Lower lobe of right lung (tissue), 2 donors: ENCODE data around the gene IFT122. TPM values are rescaled to one million over a fixed set of nuclear protein-coding genes. Genes with fewer than 3 reads are reported as not detected.
A peak's percentile ranks its signal among the peaks of the same experiment; 100 is the strongest.
"Not testable (repeated sequence)": the region's sequence is repeated elsewhere in the genome, so short reads cannot be mapped to it uniquely, and the experiment has no call there.

Source experiments
- ATAC-seq, 2 donors: fragments of 200-7000 bp; cut with Tn5 transposase; one replicate each; pipeline ENCODE4 v1.9.1; 2020 to 2022; ENCODE audit warnings: mild to moderate bottlenecking in 2 of 2, moderate library complexity in 2 of 2
- DNase-seq: peaks from one replicate; pipeline ENCODE4 v3.0.0-alpha.2; 2020
- H3K27ac ChIP-seq: fragments of 200-600 bp; one replicate; pipeline ENCODE4 v1.8.0; 2022
- H3K27me3 ChIP-seq: fragments of 200-600 bp; one replicate; pipeline ENCODE4 v1.8.0; 2022; ENCODE audit warnings: low read depth
- H3K36me3 ChIP-seq: fragments of 200-600 bp; one replicate; pipeline ENCODE4 v1.8.0; 2022; ENCODE audit warnings: mild to moderate bottlenecking
- H3K4me1 ChIP-seq: fragments of 200-600 bp; one replicate; pipeline ENCODE4 v1.8.0; 2022
- H3K4me3 ChIP-seq: fragments of 200-600 bp; one replicate; pipeline ENCODE4 v1.8.0; 2022; ENCODE audit warnings: mild to moderate bottlenecking
- H3K9me3 ChIP-seq: fragments of 200-600 bp; one replicate; pipeline ENCODE4 v1.8.0; 2022
- intact Hi-C: fragments of 100-400 bp; cut with DNase I; formaldehyde crosslinking; loops from one replicate; pipeline ENCODE4 v1.11.0; 2022
- total RNA-seq: library from RNA; stranded (reverse); fragmentation: NEBNext Ultra II Directional; extraction: Animal tissue kit (Norgen Biotek cat#: 25700); gene quantifications from one replicate; pipeline ENCODE4 v1.2.1, GENCODE V29; 2021
- TF ChIP-seq, protein P1 (sequence below): fragments of 200-600 bp; IDR thresholded peaks from one replicate; pipeline ENCODE4 v1.8.0; 2022; ENCODE audit warnings: antibody characterized with exemption, mild to moderate bottlenecking
- donor health status: DM: no; HTN: yes; CAD: no; lungs with severe emphysema.

Gene IFT122
- total RNA-seq, 1 donor from 2014 or later, result 29.9 TPM

DNA sequence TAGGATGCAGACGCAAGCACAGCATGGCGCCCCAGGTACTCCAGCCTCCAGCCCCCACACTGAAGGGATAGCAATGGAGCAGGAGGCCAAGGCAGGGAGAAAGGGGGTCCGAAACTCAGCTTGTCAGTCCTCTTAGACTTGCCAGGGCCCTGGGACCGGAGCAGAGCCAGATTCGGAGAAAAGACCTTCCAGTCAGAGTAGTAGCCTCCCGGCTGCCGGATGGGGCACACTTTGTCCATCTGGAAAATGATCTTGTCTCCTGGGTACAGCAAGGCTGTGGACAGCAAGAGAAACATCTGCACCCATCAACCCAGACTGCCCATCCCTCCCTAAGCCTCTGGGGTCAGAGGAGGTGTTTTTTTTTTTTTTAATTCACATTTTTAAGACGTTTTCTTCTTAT, 35.9 kb upstream of the IFT122 start:
- Histone ChIP-seq H3K27me3 (no peaks in the 10 kb centered on the region), H3K27ac (no peak overlapping the region), H3K4me1 (peaks cover 10% of the 10 kb centered on the region), H3K36me3 (no peaks in the 10 kb centered on the region), H3K4me3 (no peak overlapping the region), H3K9me3 (no peaks in the 10 kb centered on the region)
- intact Hi-C loops, result no loop called here
- TF ChIP-seq, protein P1, sequence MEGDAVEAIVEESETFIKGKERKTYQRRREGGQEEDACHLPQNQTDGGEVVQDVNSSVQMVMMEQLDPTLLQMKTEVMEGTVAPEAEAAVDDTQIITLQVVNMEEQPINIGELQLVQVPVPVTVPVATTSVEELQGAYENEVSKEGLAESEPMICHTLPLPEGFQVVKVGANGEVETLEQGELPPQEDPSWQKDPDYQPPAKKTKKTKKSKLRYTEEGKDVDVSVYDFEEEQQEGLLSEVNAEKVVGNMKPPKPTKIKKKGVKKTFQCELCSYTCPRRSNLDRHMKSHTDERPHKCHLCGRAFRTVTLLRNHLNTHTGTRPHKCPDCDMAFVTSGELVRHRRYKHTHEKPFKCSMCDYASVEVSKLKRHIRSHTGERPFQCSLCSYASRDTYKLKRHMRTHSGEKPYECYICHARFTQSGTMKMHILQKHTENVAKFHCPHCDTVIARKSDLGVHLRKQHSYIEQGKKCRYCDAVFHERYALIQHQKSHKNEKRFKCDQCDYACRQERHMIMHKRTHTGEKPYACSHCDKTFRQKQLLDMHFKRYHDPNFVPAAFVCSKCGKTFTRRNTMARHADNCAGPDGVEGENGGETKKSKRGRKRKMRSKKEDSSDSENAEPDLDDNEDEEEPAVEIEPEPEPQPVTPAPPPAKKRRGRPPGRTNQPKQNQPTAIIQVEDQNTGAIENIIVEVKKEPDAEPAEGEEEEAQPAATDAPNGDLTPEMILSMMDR, result no peak
- ATAC-seq (no peak), DNase-seq (no peak)

DNA sequence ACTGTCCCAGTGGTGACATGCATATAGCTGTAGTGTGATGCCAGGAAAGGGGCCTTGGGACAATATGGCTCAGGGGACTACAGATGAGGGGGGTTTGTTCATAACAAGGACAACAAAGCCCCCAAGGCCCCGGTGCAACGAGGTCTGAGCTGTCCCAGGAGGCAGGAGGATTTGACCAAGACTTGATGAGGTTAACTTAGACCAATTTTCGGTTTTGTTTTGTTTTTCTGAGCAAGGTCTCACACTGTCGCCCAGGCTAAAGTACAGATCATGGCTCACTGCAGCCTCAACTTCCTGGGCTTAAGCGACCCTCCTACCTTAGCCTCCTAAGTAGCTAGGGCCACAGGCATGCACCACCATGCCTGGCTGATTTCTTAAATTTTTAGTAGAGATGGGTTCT, 35.4 kb upstream of the IFT122 start:
- DNase-seq (no peak), ATAC-seq (no peak)
- intact Hi-C loops, result no loop called here
- TF ChIP-seq, protein P1, result no peak
- Histone ChIP-seq H3K4me3 (no peak overlapping the region), H3K4me1 (peaks cover 10% of the 10 kb centered on the region), H3K27me3 (no peaks in the 10 kb centered on the region), H3K27ac (no peak overlapping the region), H3K9me3 (no peaks in the 10 kb centered on the region), H3K36me3 (no peaks in the 10 kb centered on the region)

DNA sequence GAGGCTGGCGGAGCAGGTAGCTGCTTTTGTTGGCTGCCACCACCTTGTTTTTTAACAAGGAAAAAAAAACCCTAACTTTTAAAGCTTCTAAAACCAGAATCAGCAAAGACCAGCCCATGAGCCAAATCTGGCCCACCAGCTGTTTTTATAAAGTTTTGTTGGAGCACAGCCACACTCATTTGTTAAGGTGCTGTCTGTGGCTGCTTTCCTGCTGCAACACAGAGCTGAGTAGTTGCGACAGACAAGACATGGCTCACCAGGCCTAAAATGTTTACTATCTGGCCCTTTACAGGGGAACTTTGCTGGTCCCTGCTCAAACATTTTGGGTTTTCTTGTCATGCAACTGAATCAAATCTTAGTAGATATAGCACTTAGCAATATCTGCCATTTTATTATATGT, 30.5 kb upstream of the IFT122 start:
- no peaks in the 10 kb centered on the region for H3K4me1 ChIP-seq
- no peak overlapping the region for H3K4me3 ChIP-seq
- no peaks in the 10 kb centered on the region for H3K36me3 ChIP-seq
- H3K27ac ChIP-seq, result no peak overlapping the region
- no peak for DNase-seq
- TF ChIP-seq, protein P1, result no peak
- H3K9me3 ChIP-seq, result no peaks in the 10 kb centered on the region
- intact Hi-C loops, result no loop called here
- no peak for ATAC-seq
- H3K27me3 ChIP-seq, result no peaks in the 10 kb centered on the region

DNA sequence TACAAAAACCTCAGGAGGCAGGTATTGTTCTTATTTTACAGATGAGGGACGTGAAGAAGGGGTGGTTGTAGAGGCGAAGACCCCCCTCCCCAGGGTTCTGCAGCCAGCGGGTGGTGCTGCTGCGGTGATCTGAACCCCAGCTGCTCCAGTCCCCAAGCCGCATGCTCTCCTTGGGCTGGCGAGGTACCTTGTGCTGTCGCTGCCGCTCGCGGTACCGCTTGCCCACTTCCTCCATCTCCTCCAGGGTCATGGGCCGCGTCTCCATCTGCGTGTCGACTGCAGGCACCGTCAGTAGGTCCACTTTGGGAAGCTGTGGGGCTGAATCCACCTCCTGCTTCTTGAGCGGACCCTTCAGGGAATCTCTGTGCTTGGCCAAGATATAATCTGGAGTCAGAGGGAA, 29.1 kb upstream of the IFT122 start:
- TF ChIP-seq, protein P1, result no peak
- Histone ChIP-seq H3K4me3 (no peak overlapping the region), H3K27ac (no peak overlapping the region), H3K4me1 (peaks cover 3% of the 10 kb centered on the region), H3K27me3 (no peaks in the 10 kb centered on the region), H3K36me3 (no peaks in the 10 kb centered on the region), H3K9me3 (no peaks in the 10 kb centered on the region)
- ATAC-seq, result no peak
- intact Hi-C loops, result no loop called here
- no peak for DNase-seq

DNA sequence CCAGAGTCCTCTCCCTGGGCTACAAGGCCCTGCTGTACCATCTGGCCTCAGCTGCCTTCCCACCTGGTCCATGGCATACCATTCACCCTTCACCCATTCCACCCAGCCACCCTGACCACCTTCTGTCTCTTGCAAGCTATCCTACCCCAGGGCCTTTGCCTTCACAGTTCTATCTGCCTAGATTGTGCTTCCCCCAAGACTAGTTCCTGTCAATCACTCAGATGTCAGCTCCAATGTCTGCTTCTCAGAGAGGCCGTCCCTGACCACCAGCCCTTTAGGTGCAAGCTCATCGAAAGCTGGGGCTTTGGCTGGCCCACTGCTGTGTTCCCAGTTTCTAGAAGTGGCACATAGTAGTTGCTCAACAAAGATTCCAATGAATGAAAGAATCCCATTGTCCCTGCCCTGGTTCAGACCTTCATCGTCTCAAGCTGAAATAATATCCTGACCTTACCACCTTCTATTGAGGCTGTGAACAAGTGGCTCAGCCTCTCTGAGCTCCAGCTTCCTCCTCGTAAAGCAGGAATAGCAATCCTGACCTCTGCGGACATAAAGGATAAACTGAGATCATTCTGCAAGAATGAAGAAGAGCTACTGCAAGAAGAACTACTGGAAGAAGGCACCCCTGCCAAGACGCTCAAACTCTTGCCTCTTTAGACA, 27.4 kb upstream of the IFT122 start:
- H3K4me1 ChIP-seq, result peaks cover 12% of the 10 kb centered on the region
- no peak overlapping the region for H3K4me3 ChIP-seq
- no peak for ATAC-seq
- no peak for DNase-seq
- H3K27me3 ChIP-seq, result no peaks in the 10 kb centered on the region
- no peaks in the 10 kb centered on the region for H3K9me3 ChIP-seq
- no peaks in the 10 kb centered on the region for H3K36me3 ChIP-seq
- TF ChIP-seq, protein P1, result no peak
- intact Hi-C loops, result no loop called here
- peak overlapping the region; percentile 24 for H3K27ac ChIP-seq

DNA sequence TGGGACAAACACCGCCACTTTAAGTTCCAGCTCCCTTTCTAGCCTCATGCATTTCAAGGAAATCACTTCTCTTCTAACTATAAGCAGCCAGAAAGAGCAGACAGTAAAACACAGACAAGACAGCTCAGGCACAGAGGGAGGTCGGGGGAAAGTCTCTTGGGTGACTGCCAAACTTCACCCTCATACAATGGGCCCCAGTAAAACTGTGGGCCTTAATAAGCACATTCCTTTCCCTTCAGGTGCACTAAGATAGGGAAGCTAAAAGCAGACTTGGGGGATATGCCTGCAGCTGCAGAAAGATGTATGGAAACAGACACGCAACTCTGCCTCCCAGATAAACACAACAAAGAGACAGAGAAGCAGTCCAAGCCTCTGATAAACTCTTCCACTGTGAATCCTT, 26.8 kb upstream of the IFT122 start:
- H3K36me3 ChIP-seq, ATAC-seq, DNase-seq, H3K9me3 ChIP-seq, H3K27me3 ChIP-seq, intact Hi-C loops, H3K4me3 ChIP-seq: not testable (repeated sequence)
- peaks cover 17% of the 10 kb centered on the region for H3K4me1 ChIP-seq
- H3K27ac ChIP-seq, result peak overlapping the region; percentile 24
